Activated T-cell treated with anti-CD3 and anti-CD28 coated beads for 24 hours (primary cell): ENCODE results near the gene CACUL1.

Experiments used
- DNase-seq: peaks from one replicate; pipeline ENCODE4 v3.0.0-alpha.2; 2020; ENCODE audit warnings: low read depth

The CACUL1 gene

DNA sequence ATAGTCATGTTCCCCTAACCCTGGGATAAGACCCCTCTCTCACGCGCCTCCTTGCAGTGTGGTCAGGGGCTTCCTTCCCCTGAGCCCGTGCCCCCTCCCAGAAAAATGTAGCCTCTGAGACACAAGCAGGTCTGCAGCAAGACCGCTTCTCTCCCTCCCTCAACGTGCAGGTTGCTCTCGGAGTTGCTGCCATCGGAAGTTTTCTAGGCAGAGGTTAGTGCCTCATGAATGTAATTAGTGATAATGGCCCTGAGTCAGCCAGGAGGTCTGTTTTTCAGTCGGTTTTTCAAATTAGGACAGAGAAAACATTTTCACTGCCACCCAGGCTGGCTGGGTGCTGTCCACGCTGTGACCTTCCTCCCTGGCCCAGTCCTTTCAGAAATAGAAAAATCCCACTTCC is 116.1 kb downstream of the CACUL1 start:
- no peak for DNase-seq

GRCh38 chr10:118635674-118636402 is 118.9 kb downstream of the CACUL1 start:
- no peak for DNase-seq

DNA sequence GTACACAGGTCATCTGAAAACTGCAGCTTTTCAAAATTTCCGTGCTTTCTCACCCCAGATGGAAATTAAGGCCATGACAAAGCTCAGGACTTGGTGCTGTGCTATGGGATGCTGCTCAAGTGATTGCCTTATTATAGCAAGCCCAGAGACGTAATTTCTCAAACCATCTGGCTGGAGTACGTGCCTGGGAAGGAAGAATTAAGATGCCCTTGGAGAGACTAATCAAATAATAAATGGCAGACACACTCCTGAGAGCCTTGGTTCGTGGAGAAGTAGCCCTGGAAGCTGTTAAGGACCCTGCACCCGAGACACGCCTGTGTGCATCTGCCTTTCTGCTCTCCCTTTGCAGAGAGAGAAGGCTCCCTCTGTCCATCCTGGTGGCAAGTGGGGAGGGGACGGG is 121.0 kb downstream of the CACUL1 start:
- no peak for DNase-seq

- DNase-seq = no peak
These were observed 125.6 kb downstream of the CACUL1 start for GRCh38 chr10:118629211-118629610.

GRCh38 chr10:118628397-118628796 is 126.4 kb downstream of the CACUL1 start:
- DNase-seq = no peak

GRCh38 chr10:118626953-118627352 is 127.8 kb downstream of the CACUL1 start:
- DNase-seq = no peak
